Adipocyte (in vitro differentiated cells): ENCODE results near the gene GDPD2.

ENCODE experiments used
- DNase-seq: peaks from one replicate; pipeline ENCODE4 v3.0.0-alpha.2; 2015; ENCODE audit warnings: low read depth
- H3K27me3 ChIP-seq: replicated peaks from 2 replicates; pipeline ENCODE4 v1.7.0; 2013; ENCODE audit warnings: mild to moderate bottlenecking, low read length, moderate library complexity; ENCODE audit not compliant: control insufficient read depth, insufficient read depth
- H3K36me3 ChIP-seq: 2 replicates; pipeline ENCODE4 v1.7.0; 2013; ENCODE audit warnings: low read length, mild to moderate bottlenecking, moderate library complexity; ENCODE audit not compliant: control insufficient read depth, insufficient read depth, severe bottlenecking
- H3K4me1 ChIP-seq: 2 replicates; pipeline ENCODE4 v1.7.0; 2013; ENCODE audit warnings: mild to moderate bottlenecking, low read length, moderate library complexity; ENCODE audit not compliant: control insufficient read depth, insufficient read depth
- H3K4me3 ChIP-seq: 2 replicates; pipeline ENCODE4 v1.7.0; 2013; ENCODE audit warnings: mild to moderate bottlenecking, low read length, moderate library complexity
- H3K9ac ChIP-seq: 2 replicates; pipeline ENCODE4 v1.7.0; 2013; ENCODE audit warnings: mild to moderate bottlenecking, low read length, moderate library complexity
- H3K9me3 ChIP-seq: 2 replicates; pipeline ENCODE4 v1.7.0; 2013; ENCODE audit warnings: mild to moderate bottlenecking, low read length, moderate library complexity; ENCODE audit not compliant: control insufficient read depth

Gene GDPD2

DNA sequence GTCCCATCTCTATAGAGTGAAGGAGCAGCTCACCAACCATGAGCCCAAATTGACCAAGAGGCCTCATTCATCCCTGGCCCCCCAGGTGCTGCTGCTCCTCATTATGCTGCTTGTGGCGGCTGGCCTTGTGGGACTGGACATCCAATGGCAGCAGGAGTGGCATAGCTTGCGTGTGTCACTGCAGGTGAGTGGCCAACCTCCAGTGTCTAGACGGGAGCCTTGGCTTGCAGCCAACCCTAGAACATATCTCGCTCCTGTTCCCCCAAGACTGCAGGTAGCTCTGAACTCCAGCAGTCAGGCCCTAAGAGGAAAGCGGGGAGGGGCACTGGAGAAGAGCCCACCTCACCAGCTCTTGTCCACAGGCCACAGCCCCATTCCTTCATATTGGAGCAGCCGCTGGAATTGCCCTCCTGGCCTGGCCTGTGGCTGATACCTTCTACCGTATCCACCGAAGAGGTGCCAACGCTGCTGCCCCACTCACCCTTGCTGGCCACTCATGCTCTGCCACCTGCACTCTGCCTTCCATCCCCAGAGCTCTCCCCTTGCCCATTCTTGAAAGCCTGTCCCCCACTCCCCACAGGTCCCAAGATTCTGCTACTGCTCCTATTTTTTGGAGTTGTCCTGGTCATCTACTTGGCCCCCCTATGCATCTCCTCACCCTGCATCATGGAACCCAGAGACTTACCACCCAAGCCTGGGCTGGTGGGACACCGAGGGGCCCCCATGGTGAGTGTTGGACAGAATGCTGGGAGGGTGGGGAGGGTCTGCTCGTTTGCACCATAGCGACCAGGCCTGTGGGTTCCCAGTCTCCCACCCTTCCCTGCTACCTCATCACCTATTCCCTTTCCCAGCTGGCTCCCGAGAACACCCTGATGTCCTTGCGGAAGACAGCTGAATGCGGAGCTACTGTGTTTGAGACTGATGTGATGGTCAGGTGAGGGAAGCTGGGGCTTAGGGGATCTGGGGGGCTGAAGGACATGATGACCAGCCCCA lies 3.5 kb downstream of the GDPD2 start:
- H3K27me3 ChIP-seq = peaks cover 35% of the 10 kb centered on the region
- DNase-seq = no peak
- H3K9me3 ChIP-seq = no peaks in the 10 kb centered on the region
- H3K36me3 ChIP-seq = no peaks in the 10 kb centered on the region
- H3K4me3 ChIP-seq = no peak overlapping the region
- no peaks in the 10 kb centered on the region for H3K4me1 ChIP-seq
- H3K9ac ChIP-seq = no peak overlapping the region

DNA sequence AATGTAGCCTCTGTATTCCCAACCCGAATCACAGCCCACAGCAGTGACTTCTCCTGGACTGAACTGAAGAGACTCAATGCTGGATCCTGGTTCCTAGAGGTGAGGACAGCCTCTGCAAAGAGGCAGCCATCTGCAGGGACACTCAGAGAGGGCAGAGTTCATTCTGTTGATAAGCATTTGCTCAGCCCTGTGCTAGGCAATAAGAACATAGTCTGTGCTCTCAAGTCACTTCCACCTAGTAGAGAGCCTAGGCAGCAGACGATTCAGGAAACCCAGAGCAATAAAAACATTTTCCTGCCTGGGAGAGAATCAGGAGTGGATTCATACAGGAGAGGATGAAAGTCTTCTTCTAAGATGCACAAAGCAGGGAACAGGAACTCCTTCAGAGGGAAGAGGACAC lies 4.3 kb downstream of the GDPD2 start:
- H3K9ac ChIP-seq = no peak overlapping the region
- H3K36me3 ChIP-seq = no peaks in the 10 kb centered on the region
- H3K27me3 ChIP-seq = peaks cover 35% of the 10 kb centered on the region
- DNase-seq = no peak
- H3K9me3 ChIP-seq = no peaks in the 10 kb centered on the region
- H3K4me3 ChIP-seq = no peak overlapping the region
- H3K4me1 ChIP-seq = no peaks in the 10 kb centered on the region

DNA sequence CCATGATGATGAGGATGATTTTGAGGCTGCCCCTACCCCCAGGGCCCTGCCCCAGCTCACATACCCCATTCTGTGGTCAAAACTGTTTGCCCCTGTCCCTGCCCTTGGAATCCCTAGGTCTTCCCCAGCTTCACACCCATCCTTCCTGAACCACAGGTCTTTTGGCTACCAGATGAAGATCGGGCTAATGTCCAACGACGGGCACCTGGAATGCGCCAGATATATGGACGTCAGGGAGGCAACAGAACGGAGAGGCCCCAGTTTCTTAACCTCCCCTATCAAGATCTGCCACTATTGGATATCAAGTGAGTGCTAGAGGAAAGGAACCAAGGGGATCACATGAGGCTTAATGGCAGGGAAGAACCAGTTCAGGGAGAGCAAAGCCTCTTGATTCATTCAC lies 6.6 kb downstream of the GDPD2 start:
- no peak for DNase-seq
- H3K4me3 ChIP-seq = no peak overlapping the region
- H3K9ac ChIP-seq = no peak overlapping the region
- H3K27me3 ChIP-seq = peaks cover 22% of the 10 kb centered on the region
- no peaks in the 10 kb centered on the region for H3K4me1 ChIP-seq
- H3K9me3 ChIP-seq = no peaks in the 10 kb centered on the region
- H3K36me3 ChIP-seq = no peaks in the 10 kb centered on the region

GRCh38 chrX:70432936-70433847 lies 10.1 kb downstream of the GDPD2 start:
- Histone ChIP-seq H3K9me3 (no peaks in the 10 kb centered on the region), H3K4me3 (peak overlapping the region; percentile 85), H3K9ac (peak overlapping the region; percentile 53), H3K27me3 (peaks cover 5% of the 10 kb centered on the region), H3K36me3 (no peaks in the 10 kb centered on the region), H3K4me1 (no peaks in the 10 kb centered on the region)
- DNase-seq = no peak

DNA sequence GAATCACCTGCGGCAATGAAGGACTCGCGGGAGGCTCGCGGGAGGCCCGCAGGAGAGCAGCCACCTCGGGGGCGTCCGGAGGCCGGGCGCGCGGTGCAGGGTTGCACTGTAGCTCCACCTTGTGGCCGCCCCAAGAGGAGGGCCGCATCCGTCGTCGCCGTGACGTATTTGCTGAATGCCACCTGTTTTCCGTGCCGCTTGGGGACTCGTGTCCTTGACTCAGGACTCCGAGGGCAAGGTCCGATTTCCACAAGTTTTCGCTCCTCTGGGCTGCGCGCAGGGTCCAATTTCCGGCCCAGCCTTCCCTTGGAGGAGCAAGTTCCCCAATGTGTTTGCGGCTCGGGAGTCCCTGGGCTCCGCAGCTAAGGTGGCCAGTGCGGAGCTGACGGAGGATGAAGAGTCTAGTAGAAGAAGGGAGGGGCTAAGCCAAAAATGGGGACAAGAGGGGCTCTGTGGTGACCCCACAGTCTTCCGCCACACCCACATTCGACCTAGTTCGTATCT lies 10.8 kb downstream of the GDPD2 start:
- Histone ChIP-seq H3K4me1 (no peaks in the 10 kb centered on the region), H3K9me3 (no peaks in the 10 kb centered on the region), H3K4me3 (peak overlapping the region; percentile 85), H3K9ac (peak overlapping the region; percentile 53), H3K36me3 (no peaks in the 10 kb centered on the region), H3K27me3 (peaks cover under 1% of the 10 kb centered on the region)
- DNase-seq = peak; percentile 74

DNA sequence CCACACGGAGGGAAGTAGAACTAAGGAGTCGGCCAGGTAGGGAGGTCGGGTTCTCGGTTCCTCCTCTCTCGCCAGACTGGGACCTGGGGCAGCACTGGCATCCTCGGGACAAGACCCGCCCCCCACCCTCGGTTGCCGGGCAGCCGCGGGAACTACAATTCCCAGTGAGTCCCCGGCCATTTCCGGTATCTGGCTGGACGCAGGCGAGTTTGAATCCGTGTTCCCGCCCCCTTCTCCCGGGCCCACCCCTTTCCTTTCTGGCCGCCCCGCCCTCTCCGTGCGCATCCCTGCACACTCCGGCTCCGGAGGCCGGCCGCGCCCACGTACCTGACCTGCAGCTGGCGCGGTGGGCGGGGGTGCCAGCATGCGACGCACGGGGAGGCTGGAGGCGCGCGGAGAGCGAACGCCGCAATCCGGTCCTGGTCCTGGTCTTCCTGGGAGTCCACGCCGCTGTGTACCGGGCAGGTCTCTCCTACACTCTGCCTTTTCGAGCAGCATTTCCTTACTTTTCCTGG lies 11.3 kb downstream of the GDPD2 start:
- Histone ChIP-seq H3K36me3 (no peaks in the 10 kb centered on the region), H3K9me3 (no peaks in the 10 kb centered on the region), H3K4me3 (peak overlapping the region; percentile 85), H3K4me1 (no peaks in the 10 kb centered on the region), H3K9ac (peak overlapping the region; percentile 71), H3K27me3 (no peaks in the 10 kb centered on the region)
- peak; percentile 84 for DNase-seq

- no peaks in the 10 kb centered on the region for H3K27me3 ChIP-seq
- H3K36me3 ChIP-seq = no peaks in the 10 kb centered on the region
- H3K4me1 ChIP-seq = no peaks in the 10 kb centered on the region
- peak overlapping the region; percentile 85 for H3K4me3 ChIP-seq
- no peaks in the 10 kb centered on the region for H3K9me3 ChIP-seq
- no peak for DNase-seq
- H3K9ac ChIP-seq = peak overlapping the region; percentile 71
Observed at GRCh38 chrX:70434914-70435586, 11.9 kb downstream of the GDPD2 start.

- Histone ChIP-seq H3K36me3 (no peaks in the 10 kb centered on the region), H3K4me1 (no peaks in the 10 kb centered on the region), H3K4me3 (no peak overlapping the region), H3K27me3 (no peaks in the 10 kb centered on the region), H3K9ac (no peak overlapping the region), H3K9me3 (no peaks in the 10 kb centered on the region)
- no peak for DNase-seq
Observed at GRCh38 chrX:70436343-70436742, 13.2 kb downstream of the GDPD2 start.

DNA sequence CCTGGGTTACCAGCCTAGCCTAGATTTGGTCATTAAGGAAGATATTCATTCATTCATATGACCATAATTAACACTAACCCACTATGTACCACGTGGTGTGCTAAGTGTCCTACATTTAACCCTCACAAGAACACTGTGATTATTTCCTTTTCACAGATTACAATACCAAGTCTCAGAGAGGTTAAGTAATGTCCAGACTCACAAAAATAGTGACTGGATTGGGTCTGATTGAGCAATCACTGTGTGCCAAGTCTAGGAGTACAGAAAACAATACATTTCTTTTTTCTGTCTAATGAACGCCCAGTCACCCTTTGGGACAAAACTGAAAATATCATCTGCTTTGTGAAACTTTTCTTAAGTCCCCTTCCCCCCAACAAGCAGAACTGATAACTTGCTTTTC lies 13.9 kb downstream of the GDPD2 start:
- DNase-seq = no peak
- Histone ChIP-seq H3K27me3 (no peaks in the 10 kb centered on the region), H3K9ac (no peak overlapping the region), H3K4me1 (no peaks in the 10 kb centered on the region), H3K9me3 (no peaks in the 10 kb centered on the region), H3K36me3 (no peaks in the 10 kb centered on the region), H3K4me3 (no peak overlapping the region)

DNA sequence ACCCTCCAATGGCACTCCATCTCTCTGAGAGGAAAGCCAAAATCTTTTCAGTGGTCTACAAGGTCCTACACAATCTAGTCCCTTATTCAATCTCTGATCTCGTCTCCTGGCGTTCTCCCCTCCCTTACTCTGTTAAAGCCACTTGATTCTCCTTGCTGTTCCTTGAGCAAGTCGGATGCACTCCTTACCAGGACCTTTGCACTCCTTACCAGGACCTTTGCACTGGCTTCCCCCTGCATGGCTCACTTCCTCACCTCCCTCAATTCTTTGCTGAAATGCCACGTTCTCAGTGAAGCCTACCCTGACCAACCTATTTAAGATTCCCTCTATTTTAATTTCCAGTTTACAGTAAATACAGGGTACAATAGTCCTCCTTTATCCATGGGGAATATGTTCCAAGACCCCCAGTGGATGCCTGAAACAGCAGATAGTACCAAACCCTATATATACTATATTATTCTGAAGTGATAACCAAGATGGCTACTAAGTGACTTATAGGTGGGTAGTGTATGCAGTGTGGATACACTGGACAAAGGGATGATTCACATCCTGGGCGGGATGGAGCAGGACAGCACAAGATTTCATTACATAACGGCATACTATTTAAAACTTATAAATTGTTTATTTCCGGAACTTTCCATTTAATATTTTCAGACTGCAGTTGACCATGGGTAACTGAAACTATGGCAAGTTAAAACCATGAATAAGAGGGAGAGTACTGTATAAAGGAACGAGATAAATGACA lies 15.0 kb downstream of the GDPD2 start:
- Histone ChIP-seq H3K4me1 (no peaks in the 10 kb centered on the region), H3K9me3 (no peaks in the 10 kb centered on the region), H3K36me3 (no peaks in the 10 kb centered on the region), H3K27me3 (peaks cover 8% of the 10 kb centered on the region), H3K4me3 (no peak overlapping the region), H3K9ac (no peak overlapping the region)
- no peak for DNase-seq
